Liver (tissue), 3 donors: ENCODE results near the gene SHC3.

Experiments used
- CTCF ChIP-seq: fragments of 150-350 bp; IDR thresholded peaks from 2 replicates; pipeline ENCODE4 v1.5.1; 2017; ENCODE audit warnings: improper control_type of control experiment, low read depth, low read length; ENCODE audit not compliant: missing input control
- FOXA1 ChIP-seq: IDR thresholded peaks from 2 replicates; pipeline ENCODE4 v1.6.1; 2016; ENCODE audit warnings: antibody characterized with exemption
- GABPA ChIP-seq, 2 donors: IDR thresholded peaks in 1 of 2; conservative IDR thresholded peaks in 1 of 2; 2 replicates each; pipeline ENCODE4 v1.6.1; 2016; ENCODE audit warnings: antibody characterized with exemption in 2 of 2, mild to moderate bottlenecking in 1 of 2, moderate library complexity in 1 of 2
- HNF4A ChIP-seq, 2 donors: conservative IDR thresholded peaks; 2 replicates each; pipeline ENCODE4 v1.6.1; 2016; ENCODE audit warnings: antibody characterized with exemption in 2 of 2, mild to moderate bottlenecking in 2 of 2
- JUND ChIP-seq, 2 donors: IDR thresholded peaks; 2 replicates each; pipeline ENCODE4 v1.6.1; 2016; ENCODE audit warnings: antibody characterized with exemption in 2 of 2
- MAX ChIP-seq: IDR thresholded peaks from 2 replicates; pipeline ENCODE4 v1.6.1; 2016; ENCODE audit warnings: antibody characterized with exemption
- RAD21 ChIP-seq, 2 donors: IDR thresholded peaks; 2 replicates each; pipeline ENCODE4 v1.6.1; 2016; ENCODE audit warnings: antibody characterized with exemption in 2 of 2, mild to moderate bottlenecking in 2 of 2
- REST ChIP-seq: IDR thresholded peaks from 2 replicates; pipeline ENCODE4 v1.6.1; 2016; ENCODE audit warnings: antibody characterized with exemption, mild to moderate bottlenecking
- RXRA ChIP-seq, 2 donors: IDR thresholded peaks; 2 replicates each; pipeline ENCODE4 v1.6.1; 2017 to 2018; ENCODE audit warnings: antibody characterized with exemption in 2 of 2, mild to moderate bottlenecking in 1 of 2
- SP1 ChIP-seq: IDR thresholded peaks from 2 replicates; pipeline ENCODE4 v1.6.1; 2018; ENCODE audit warnings: antibody characterized with exemption, mild to moderate bottlenecking
- TAF1 ChIP-seq: conservative IDR thresholded peaks from 2 replicates; pipeline ENCODE4 v1.6.1; 2016; ENCODE audit warnings: antibody characterized with exemption, mild to moderate bottlenecking
- YY1 ChIP-seq: IDR thresholded peaks from 2 replicates; pipeline ENCODE4 v1.6.1; 2016; ENCODE audit warnings: antibody characterized with exemption, mild to moderate bottlenecking
- donor health status: healthy.
- donor health status: healthy.

GRCh38 chr9:89047667-89048066 is 131.0 kb downstream of the SHC3 start:
- TF ChIP-seq CTCF (no peak), RXRA (IDR thresholded peaks at IDR 0.05) (no peak), GABPA (IDR thresholded peaks at IDR 0.05 in 1 of 2, conservative IDR thresholded peaks at IDR 0.05 in 1 of 2) (no peak), HNF4A (conservative IDR thresholded peaks at IDR 0.05) (no peak), MAX (no peak), YY1 (no peak), FOXA1 (no peak), TAF1 (no peak), RAD21 (IDR thresholded peaks at IDR 0.05) (no peak), JUND (IDR thresholded peaks at IDR 0.05) (no peak), REST (no peak), SP1 (no peak)
